ENCODE results near the gene TBC1D8B.
"Not testable (repeated sequence)": the region's sequence is repeated elsewhere in the genome, so short reads cannot be mapped to it uniquely, and the experiment has no call there.

TBC1D8B gene

DNA sequence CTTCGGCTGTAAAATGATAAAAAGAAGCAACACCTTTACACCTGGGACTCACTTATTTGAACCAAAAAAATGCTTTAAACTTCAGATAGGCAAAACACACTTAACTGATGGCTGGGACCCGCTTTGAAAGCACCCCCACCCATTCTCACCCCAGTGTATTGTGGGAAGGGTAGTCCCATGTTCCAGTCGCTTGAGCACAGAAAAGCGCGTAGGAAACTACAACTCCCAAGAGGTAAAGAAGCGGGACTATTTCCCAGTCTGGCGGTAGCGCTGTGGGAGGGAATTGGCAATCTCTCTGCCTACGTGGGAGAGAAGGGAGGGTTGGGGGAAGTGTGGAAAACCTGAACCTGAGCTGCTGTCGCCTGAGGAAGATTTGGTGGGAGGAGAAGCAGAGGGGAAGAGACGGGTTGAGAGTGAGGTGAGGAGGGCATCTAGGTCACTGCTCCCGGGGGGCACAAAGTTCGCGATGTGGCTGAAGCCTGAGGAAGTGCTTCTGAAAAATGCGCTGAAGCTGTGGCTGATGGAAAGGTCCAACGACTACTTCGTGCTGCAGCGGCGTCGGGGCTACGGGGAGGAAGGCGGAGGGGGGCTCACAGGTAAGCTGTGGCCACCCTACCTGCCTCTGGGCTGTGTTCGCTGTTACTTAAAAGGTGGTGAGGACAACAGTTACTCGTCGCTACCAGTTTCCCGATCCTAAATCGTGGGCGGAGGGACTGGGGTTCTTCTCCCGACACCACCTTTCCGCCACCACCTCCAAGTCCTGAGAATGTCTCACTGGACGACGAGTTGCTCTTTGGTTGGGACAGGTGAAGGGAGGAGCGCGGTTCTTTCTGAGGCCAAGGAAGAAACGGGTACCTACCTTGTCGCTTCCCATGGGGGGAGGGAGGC is at the start of gene TBC1D8B:
Gene TBC1D8B (plus strand): TSS at position 286 of the 888 bp plus-strand sequence. CDS start 181 bp downstream, at position 467.
- DNase-seq: peak; percentile 24 to 25

DNA sequence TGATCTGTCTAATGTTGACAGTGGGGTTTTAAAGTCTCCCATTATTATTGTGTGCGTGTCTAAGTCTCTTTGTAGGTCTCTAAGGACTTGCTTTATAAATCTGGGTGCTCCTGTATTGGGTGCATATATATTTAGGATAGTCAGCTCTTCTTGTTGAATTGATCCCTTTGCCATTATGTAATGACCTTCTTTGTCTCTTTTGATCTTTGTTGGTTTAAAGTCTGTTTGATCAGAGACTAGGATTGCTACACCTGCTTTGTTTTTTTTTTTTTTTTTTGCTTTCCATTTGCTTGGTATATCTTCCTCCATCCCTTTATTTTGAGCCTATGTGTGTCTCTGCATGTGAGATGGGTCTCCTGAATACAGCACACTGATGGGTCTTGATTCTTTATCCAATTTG is 33.2 kb upstream of the TBC1D8B start:
- not testable (repeated sequence) for DNase-seq

DNA sequence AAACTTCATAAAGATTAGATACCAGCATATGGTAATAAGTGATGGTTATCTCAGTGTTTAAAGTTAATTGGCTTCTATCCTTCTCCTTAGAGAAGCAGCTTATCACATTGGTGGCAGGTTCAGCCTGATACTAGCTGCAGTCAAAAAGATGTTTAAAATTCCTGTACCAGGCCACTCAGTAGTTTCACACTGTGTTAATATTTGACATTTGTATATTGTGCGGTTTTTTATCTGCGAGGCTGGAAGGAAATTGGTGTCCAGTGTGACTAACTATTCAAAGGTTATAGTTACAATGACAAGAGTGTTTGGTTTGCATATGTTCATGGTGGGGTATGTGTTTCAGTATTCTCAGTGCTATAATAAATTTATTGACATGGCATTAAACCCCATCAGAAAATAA is 27.5 kb upstream of the TBC1D8B start:
- DNase-seq: no peak

GRCh38 chrX:106780264-106780663 is 22.2 kb upstream of the TBC1D8B start:
- no peak for DNase-seq

- DNase-seq: no peak
These were observed 21.7 kb upstream of the TBC1D8B start for GRCh38 chrX:106780664-106781377.

DNA sequence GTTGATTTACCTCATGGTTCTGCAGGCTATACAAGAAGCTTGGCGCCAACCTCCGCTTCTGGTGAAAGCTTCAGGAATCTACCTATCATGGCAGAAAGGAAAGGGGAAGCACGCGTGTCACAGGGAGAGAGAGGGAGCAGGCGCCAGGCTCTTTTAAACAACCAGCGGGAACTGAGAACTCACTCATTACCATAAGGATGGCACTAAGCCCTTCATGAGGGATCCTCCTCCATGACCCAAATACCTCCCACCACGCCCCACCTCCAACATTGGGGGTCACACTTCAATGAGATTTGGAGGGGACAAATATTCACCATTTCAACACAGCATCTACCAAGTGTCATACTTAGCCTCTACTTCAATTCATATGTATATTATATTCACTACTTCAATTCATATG is 18.8 kb upstream of the TBC1D8B start:
- no peak for DNase-seq

GRCh38 chrX:106791495-106791894 is 11.0 kb upstream of the TBC1D8B start:
- DNase-seq: no peak

DNA sequence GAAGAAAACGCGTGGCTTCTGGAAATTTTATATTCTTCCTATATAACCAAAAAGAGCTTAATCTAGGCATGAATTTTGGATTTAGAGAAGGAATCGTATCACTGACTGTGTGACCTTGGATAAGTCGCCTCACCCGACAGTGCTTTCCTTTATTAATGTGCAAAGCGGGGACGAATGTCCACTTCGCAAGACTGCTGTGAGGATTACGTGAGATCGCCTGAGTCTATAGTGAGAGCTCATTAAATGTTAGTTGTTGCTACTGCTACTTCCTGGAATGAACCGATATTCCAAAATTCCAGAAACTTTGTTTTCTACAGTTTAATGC is 448 bp upstream of the TBC1D8B start:
- no peak for DNase-seq

GRCh38 chrX:106811131-106811910 is 8.8 kb downstream of the TBC1D8B start:
- no peak for DNase-seq

GRCh38 chrX:106812930-106813329 is 10.5 kb downstream of the TBC1D8B start:
- not testable (repeated sequence) for DNase-seq

GRCh38 chrX:106814093-106814492 is 11.6 kb downstream of the TBC1D8B start:
- DNase-seq: not testable (repeated sequence)

GRCh38 chrX:106862972-106863688 is 60.7 kb downstream of the TBC1D8B start:
- no peak for DNase-seq

DNA sequence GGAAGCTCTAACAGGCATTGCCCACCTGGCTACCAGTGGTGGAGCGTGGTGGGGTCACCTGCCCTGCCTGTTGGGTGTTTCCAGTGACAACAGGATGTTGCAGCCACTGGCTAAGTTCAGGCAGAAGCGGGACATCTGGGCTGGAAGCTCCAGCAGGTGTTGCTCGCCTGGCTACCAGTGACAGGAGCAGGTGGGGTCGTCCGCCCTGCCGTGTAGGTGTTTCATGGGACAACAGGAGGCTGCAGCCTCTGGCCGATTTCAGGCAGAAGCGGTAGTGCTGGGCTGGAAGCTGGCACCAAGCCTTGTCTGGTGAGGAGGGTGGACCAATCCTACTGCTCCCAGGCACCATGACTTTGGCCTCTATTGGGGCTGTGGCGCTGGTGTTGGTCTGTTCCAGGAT is 61.2 kb downstream of the TBC1D8B start:
- no peak for DNase-seq

- DNase-seq: not testable (repeated sequence)
These were observed 70.3 kb downstream of the TBC1D8B start for GRCh38 chrX:106872796-106873195.

GRCh38 chrX:106874075-106874474 is 71.6 kb downstream of the TBC1D8B start:
- DNase-seq: no peak

- DNase-seq: no peak
These were observed 72.7 kb downstream of the TBC1D8B start for GRCh38 chrX:106875151-106875550.

GRCh38 chrX:106889468-106889867 is 87.0 kb downstream of the TBC1D8B start:
- no peak for DNase-seq

- no peak for DNase-seq
These were observed 89.4 kb downstream of the TBC1D8B start for GRCh38 chrX:106891762-106892460.

DNA sequence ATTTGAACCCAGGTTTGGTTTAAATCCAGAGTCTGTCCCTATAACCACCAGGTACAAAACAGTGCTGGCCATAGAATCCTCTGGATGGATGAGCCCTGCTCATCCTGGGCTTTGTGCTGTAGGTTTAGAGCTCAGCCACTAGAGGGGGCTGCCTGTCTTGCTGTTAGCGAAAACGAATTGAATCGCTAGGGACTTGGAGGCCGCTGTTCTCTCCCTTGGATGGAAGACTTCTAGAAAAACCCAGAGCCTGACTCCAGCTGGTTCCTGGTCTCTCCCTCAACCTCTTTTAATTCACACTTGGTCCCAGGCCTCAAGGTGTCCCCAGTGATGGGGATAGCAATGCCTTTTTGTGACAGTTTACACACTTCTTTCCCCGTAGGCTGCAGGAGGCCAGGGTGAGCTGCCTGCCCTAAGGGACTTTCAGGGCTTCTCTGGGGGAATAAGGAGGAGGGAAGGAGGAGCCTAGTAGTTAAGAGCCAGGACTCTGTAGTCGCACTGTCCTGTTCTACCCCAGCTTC is 92.0 kb downstream of the TBC1D8B start:
- DNase-seq: no peak

GRCh38 chrX:106894978-106895452 is 92.5 kb downstream of the TBC1D8B start:
- DNase-seq: no peak

GRCh38 chrX:106897259-106897658 is 94.8 kb downstream of the TBC1D8B start:
- no peak for DNase-seq

DNA sequence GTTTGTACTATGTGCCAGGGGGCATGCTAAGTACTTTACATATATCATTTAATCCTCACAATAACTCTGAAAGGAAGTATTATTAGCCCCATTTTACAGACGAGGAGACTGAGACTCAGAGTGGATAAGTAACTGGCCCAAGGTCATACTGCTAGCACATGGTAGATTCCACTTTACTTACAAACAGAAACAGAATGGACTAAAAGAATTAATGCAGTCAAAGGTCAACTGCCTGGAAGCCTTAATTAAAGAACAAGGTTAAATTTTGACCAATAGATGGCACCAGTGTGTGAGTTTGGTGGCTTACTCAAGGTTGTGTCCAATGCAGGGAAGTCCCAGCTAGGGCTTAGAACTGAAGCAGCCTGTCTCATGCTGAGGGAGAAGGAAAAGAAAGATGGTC is 96.0 kb downstream of the TBC1D8B start:
- no peak for DNase-seq
